ENCODE results near the gene PCID2.

PCID2 gene

GRCh38 chr13:113224486-113224885, 16.0 kb upstream of the PCID2 start:
- Histone ChIP-seq H3K27me3 (no peaks in the 10 kb centered on the region), H3K4me3 (ENCODE audit: low read depth in 1 of 2, low read length in 1 of 2) (no peak overlapping the region), H3K36me3 (peaks cover 88% of the 10 kb centered on the region), H3K9me3 (no peaks in the 10 kb centered on the region), H3K27ac (no peak overlapping the region), H3K4me1 (ENCODE audit: control insufficient read depth in 1 of 2, insufficient read depth in 1 of 2, low read depth in 1 of 2, low read length in 1 of 2) (no peaks in the 10 kb centered on the region)
- TF ChIP-seq CTCF (IDR thresholded peaks at IDR 0.05) = no peak

GRCh38 chr13:113223070-113223469, 14.6 kb upstream of the PCID2 start:
- H3K36me3 ChIP-seq = peaks cover 87% of the 10 kb centered on the region
- no peak overlapping the region for H3K4me3 ChIP-seq (ENCODE audit: low read depth in 1 of 2, low read length in 1 of 2)
- no peaks in the 10 kb centered on the region for H3K4me1 ChIP-seq (ENCODE audit: control insufficient read depth in 1 of 2, insufficient read depth in 1 of 2, low read depth in 1 of 2, low read length in 1 of 2)
- no peaks in the 10 kb centered on the region for H3K9me3 ChIP-seq
- H3K27ac ChIP-seq = no peak overlapping the region
- no peak for TF ChIP-seq CTCF (IDR thresholded peaks at IDR 0.05)
- H3K27me3 ChIP-seq = no peaks in the 10 kb centered on the region

GRCh38 chr13:113220877-113221276, 12.4 kb upstream of the PCID2 start:
- H3K4me3 ChIP-seq (ENCODE audit: low read depth in 1 of 2, low read length in 1 of 2) = no peak overlapping the region
- no peaks in the 10 kb centered on the region for H3K27me3 ChIP-seq
- H3K27ac ChIP-seq = no peak overlapping the region
- H3K36me3 ChIP-seq = peaks cover 65% of the 10 kb centered on the region
- H3K9me3 ChIP-seq = no peaks in the 10 kb centered on the region
- H3K4me1 ChIP-seq (ENCODE audit: control insufficient read depth in 1 of 2, insufficient read depth in 1 of 2, low read depth in 1 of 2, low read length in 1 of 2) = no peaks in the 10 kb centered on the region
- no peak for TF ChIP-seq CTCF (IDR thresholded peaks at IDR 0.05)

- H3K27ac ChIP-seq = no peak overlapping the region
- no peaks in the 10 kb centered on the region for H3K4me1 ChIP-seq (ENCODE audit: control insufficient read depth in 1 of 2, insufficient read depth in 1 of 2, low read depth in 1 of 2, low read length in 1 of 2)
- H3K4me3 ChIP-seq (ENCODE audit: low read depth in 1 of 2, low read length in 1 of 2) = no peak overlapping the region
- no peak for TF ChIP-seq CTCF (IDR thresholded peaks at IDR 0.05)
- no peaks in the 10 kb centered on the region for H3K27me3 ChIP-seq
- H3K36me3 ChIP-seq = peaks cover 58% of the 10 kb centered on the region
- H3K9me3 ChIP-seq = no peaks in the 10 kb centered on the region
These were observed 11.7 kb upstream of the PCID2 start for GRCh38 chr13:113220141-113220598.

GRCh38 chr13:113219256-113219940, 10.9 kb upstream of the PCID2 start:
- TF ChIP-seq CTCF (IDR thresholded peaks at IDR 0.05) = no peak
- Histone ChIP-seq H3K27me3 (no peaks in the 10 kb centered on the region), H3K4me3 (ENCODE audit: low read depth in 1 of 2, low read length in 1 of 2) (no peak overlapping the region), H3K9me3 (no peaks in the 10 kb centered on the region), H3K4me1 (ENCODE audit: control insufficient read depth in 1 of 2, insufficient read depth in 1 of 2, low read depth in 1 of 2, low read length in 1 of 2) (no peaks in the 10 kb centered on the region), H3K27ac (no peak overlapping the region), H3K36me3 (peaks cover 50% of the 10 kb centered on the region)

Measured in neutrophil (primary cell).